Spleen (tissue), 11 donors: ENCODE data around the gene AP1G2. TPM values are rescaled to one million over a fixed set of nuclear protein-coding genes. Genes with fewer than 3 reads are reported as not detected.

ENCODE experiments used
- DNase-seq: peaks from one replicate; pipeline ENCODE4 v3.0.0-alpha.2; 2020
- H3K27ac ChIP-seq, 8 donors: fragments of 200-600 bp; sonication (generic) in 7 of 8; 1 replicate in 4 of 8; 2 replicates in 4 of 8; pipeline versions ENCODE4 v1.5.0 to v1.8.0; 2016 to 2021; ENCODE audit warnings: inconsistent platforms in 4 of 8, mild to moderate bottlenecking in 4 of 8, moderate library complexity in 1 of 8
- H3K27me3 ChIP-seq, 7 donors: fragments of 200-600 bp; sonication (generic) in 6 of 7; replicated peaks in 1 of 7; 1 replicate in 4 of 7; 2 replicates in 3 of 7; pipeline versions ENCODE4 v1.5.0 to v1.8.0; 2016 to 2021; ENCODE audit warnings: inconsistent platforms in 3 of 7, mild to moderate bottlenecking in 1 of 7
- H3K36me3 ChIP-seq, 6 donors: fragments of 200-600 bp; sonication (generic) in 5 of 6; 1 replicate in 4 of 6; 2 replicates in 2 of 6; pipeline versions ENCODE4 v1.5.0 to v1.8.0; 2016 to 2021; ENCODE audit warnings: inconsistent platforms in 2 of 6
- H3K4me1 ChIP-seq, 6 donors: fragments of 200-600 bp; sonication (generic) in 5 of 6; 1 replicate in 3 of 6; 2 replicates in 3 of 6; pipeline versions ENCODE4 v1.5.0 to v1.8.0; 2016 to 2021; ENCODE audit warnings: inconsistent platforms in 3 of 6
- H3K4me3 ChIP-seq, 8 donors: fragments of 200-600 bp; sonication (generic) in 7 of 8; 1 replicate in 4 of 8; 2 replicates in 4 of 8; pipeline versions ENCODE4 v1.5.0 to v1.8.0; 2016 to 2021; ENCODE audit warnings: inconsistent platforms in 4 of 8, mild to moderate bottlenecking in 4 of 8, moderate library complexity in 2 of 8
- H3K9me3 ChIP-seq, 8 donors: fragments of 200-600 bp; sonication (generic) in 7 of 8; 1 replicate in 4 of 8; 2 replicates in 4 of 8; pipeline versions ENCODE4 v1.5.0 to v1.8.0; 2016 to 2021; ENCODE audit warnings: inconsistent platforms in 4 of 8
- CTCF ChIP-seq, 11 experiments: fragments of 200-600 bp in 7 of 11; fragments of 450-650 bp in 4 of 11; sonication (generic) in 4 of 11; IDR thresholded peaks in 8 of 11; conservative IDR thresholded peaks in 3 of 11; 1 replicate in 7 of 11; 2 replicates in 4 of 11; pipeline versions ENCODE4 v1.4.0 to v1.8.0; 2016 to 2021; ENCODE audit warnings: antibody characterized with exemption in 11 of 11, inconsistent platforms in 4 of 11, mild to moderate bottlenecking in 1 of 11
- POLR2A ChIP-seq, 3 donors: fragments of 450-650 bp; IDR thresholded peaks; one replicate each; pipeline ENCODE4 v1.5.1; 2017; ENCODE audit warnings: antibody characterized with exemption in 3 of 3, mild to moderate bottlenecking in 1 of 3
- POLR2AphosphoS5 ChIP-seq, 3 donors: sonication (generic); formaldehyde crosslinking; IDR thresholded peaks; one replicate each; pipeline ENCODE4 v1.5.1; 2017; ENCODE audit warnings: antibody characterized with exemption in 3 of 3
- WGBS, 5 donors: extraction: QIAGEN DNeasy Blood & Tissue Kit in 3 of 5; methylation state at CpG; one replicate each; pipeline versions ENCODE4 v1.1.5 to v1.1.7; 2013 to 2018; 5-methylcytosine and 5-hydroxymethylcytosine counted together
- intact Hi-C: fragments of 100-400 bp; cut with DNase I; formaldehyde crosslinking; loops from one replicate; pipeline ENCODE4 v1.15.0; 2023; ENCODE audit warnings: low total_unique reads
- polyA plus RNA-seq, 3 donors: library from polyadenylated mRNA; stranded (reverse); fragments of 200-250 nt; gene quantifications; one replicate each; pipeline ENCODE4 v1.2.1, GENCODE V29; 2013
- total RNA-seq, 7 donors: library from RNA; depleted of rRNA in 3 of 7; stranded (reverse); fragments of >200 nt in 3 of 7; fragmentation: NEBNext Ultra II Directional in 4 of 7; extraction: Animal tissue kit (Norgen Biotek cat#: 25700) in 4 of 7; gene quantifications; one replicate each; pipeline versions ENCODE4 v1.1.0 to v1.2.1, GENCODE V29; 2016 to 2021
- donor health status: healthy with polysubstance abuse.
- donor health status: DM: no; HTN: no; CAD: no; lungs with moderate emphysema.
- donor health status: DM: no; HTN: no; CAD: no.
- donor health status: Bipolar disorder and iron deficiency.
- donor health status: healthy.
- donor health status: DM: no; HTN: no; CAD: no.
- donor health status: DM: yes; HTN: yes; CAD: no.

The AP1G2 gene
- total and polyA plus RNA-seq, 10 donors = 126 to 267 (median 187) TPM

- Histone ChIP-seq H3K36me3 (peaks cover 0 to 27% (median 0%) of the 10 kb centered on the region in 6 donors), H3K27me3 (no peaks in the 10 kb centered on the region), H3K27ac (peak overlapping the region in 4 of 8 donors; percentile 15 to 71 (median 43)), H3K4me1 (peaks cover 0 to 20% (median 2%) of the 10 kb centered on the region in 6 donors), H3K9me3 (no peaks in the 10 kb centered on the region), H3K4me3 (no peak overlapping the region)
- WGBS, 5 donors = 74 to 81% (median 77%) methylated on average over 3 of the region's 3 CpGs
- peak; percentile 32 for DNase-seq
- intact Hi-C loops = no loop called here
- no peak for TF ChIP-seq POLR2A (IDR thresholded peaks at IDR 0.05)
- no peak for TF ChIP-seq POLR2AphosphoS5 (IDR thresholded peaks at IDR 0.05)
- no peak for TF ChIP-seq CTCF (IDR thresholded peaks at IDR 0.05 in 8 of 11, conservative IDR thresholded peaks at IDR 0.05 in 3 of 11)
Measured at GRCh38 chr14:23529016-23529415, 38.6 kb downstream of the AP1G2 start.

- Histone ChIP-seq H3K9me3 (no peaks in the 10 kb centered on the region), H3K4me1 (peaks cover 0 to 20% (median 2%) of the 10 kb centered on the region in 6 donors), H3K27ac (peak overlapping the region in 4 of 8 donors; percentile 15 to 71 (median 43)), H3K4me3 (no peak overlapping the region), H3K27me3 (no peaks in the 10 kb centered on the region), H3K36me3 (peaks cover 0 to 23% (median 0%) of the 10 kb centered on the region in 6 donors)
- intact Hi-C loops = no loop called here
- 77 to 92% (median 84%) methylated on average over 1 of the region's 1 CpG for WGBS, 5 donors
- DNase-seq = peak; percentile 43
- TF ChIP-seq POLR2AphosphoS5 (IDR thresholded peaks at IDR 0.05) (no peak), POLR2A (IDR thresholded peaks at IDR 0.05) (no peak), CTCF (IDR thresholded peaks at IDR 0.05 in 8 of 11, conservative IDR thresholded peaks at IDR 0.05 in 3 of 11) (no peak)
Measured at GRCh38 chr14:23528555-23528954, 39.0 kb downstream of the AP1G2 start.

- peaks cover 0 to 13% (median under 1%) of the 10 kb centered on the region in 6 donors for H3K4me1 ChIP-seq
- no peaks in the 10 kb centered on the region for H3K9me3 ChIP-seq
- WGBS, 5 donors = 69 to 91% (median 85%) methylated on average over 8 of the region's 8 CpGs
- no peak overlapping the region for H3K27ac ChIP-seq
- no peaks in the 10 kb centered on the region for H3K27me3 ChIP-seq
- no peak overlapping the region for H3K4me3 ChIP-seq
- no peak for TF ChIP-seq POLR2A (IDR thresholded peaks at IDR 0.05)
- TF ChIP-seq CTCF (IDR thresholded peaks at IDR 0.05 in 8 of 11, conservative IDR thresholded peaks at IDR 0.05 in 3 of 11) = no peak
- no peak for TF ChIP-seq POLR2AphosphoS5 (IDR thresholded peaks at IDR 0.05)
- H3K36me3 ChIP-seq = peaks cover 0 to 18% (median 0%) of the 10 kb centered on the region in 6 donors
- intact Hi-C loops = no loop called here
- no peak for DNase-seq
Measured at GRCh38 chr14:23525611-23526010, 42.0 kb downstream of the AP1G2 start.

GRCh38 chr14:23524954-23525353 lies 42.6 kb downstream of the AP1G2 start:
- DNase-seq = no peak
- TF ChIP-seq POLR2AphosphoS5 (IDR thresholded peaks at IDR 0.05) (no peak), CTCF (IDR thresholded peaks at IDR 0.05 in 8 of 11, conservative IDR thresholded peaks at IDR 0.05 in 3 of 11) (no peak), POLR2A (IDR thresholded peaks at IDR 0.05) (no peak)

More at GRCh38 chr14:23524954-23525353, 42.6 kb downstream of the AP1G2 start:
- Histone ChIP-seq H3K4me3 (no peak overlapping the region), H3K27ac (no peak overlapping the region), H3K4me1 (peaks cover 0 to 6% (median 0%) of the 10 kb centered on the region in 6 donors), H3K36me3 (peaks cover 0 to 18% (median 0%) of the 10 kb centered on the region in 6 donors), H3K9me3 (no peaks in the 10 kb centered on the region), H3K27me3 (no peaks in the 10 kb centered on the region)
- intact Hi-C loops = no loop called here
- 91 to 98% (median 93%) methylated on average over 11 to 14 of the region's 14 CpGs for WGBS, 5 donors
